HCT116 (cell line): ENCODE data around the gene SEC24D. TPM values are rescaled to one million over a fixed set of nuclear protein-coding genes. Genes with fewer than 3 reads are reported as not detected.

Experiments used
- ATAC-seq: fragments of 200-7000 bp; cut with Tn5 transposase; 2 replicates; pipeline ENCODE4 v1.9.1; 2020; ENCODE audit warnings: mild to moderate bottlenecking, moderate library complexity
- BruUV-seq: library from RNA; stranded (reverse); fragments of 400-500 nt; replicated peaks from 2 replicates; lab custom pipeline; 2021; lab: Mats Ljungman, UMichigan
- CTCF ChIA-PET: fragments of 300-600 bp; sonication (Branson Sonifier 250); formaldehyde crosslinking; loops from one replicate; lab custom pipeline; 2021; ENCODE audit warnings: antibody characterized with exemption; lab: Charles Lee
- POLR2A ChIA-PET: fragments of 300-600, 350-600 bp; sonication (Branson Sonifier 250); formaldehyde crosslinking; loops from one replicate; lab custom pipeline; 2021; ENCODE audit warnings: antibody characterized with exemption; lab: Charles Lee
- RAD21 ChIA-PET, 2 experiments: fragments of 300-600 bp; sonication (Branson Sonifier 250); formaldehyde crosslinking; loops; one replicate each; lab custom pipeline; 2023; ENCODE audit warnings: low total read pairs in 2 of 2; ENCODE audit not compliant: uncharacterized antibody in 2 of 2, unreplicated experiment in 2 of 2, low non-redundant PET in 1 of 2; lab: Charles Lee
- DNase-seq: peaks from one replicate; pipeline ENCODE4 v3.0.0-alpha.2; 2010; ENCODE audit warnings: low read depth, low spot score
- H2AFZ ChIP-seq: fragments of 200-600 bp; shearing (Covaris generic), sonication (generic); 2 replicates; pipeline ENCODE4 v1.6.1; 2017; ENCODE audit warnings: low read depth, mixed run types, mixed read lengths, antibody characterized with exemption, low read length; ENCODE audit not compliant: poor library complexity, severe bottlenecking
- H3K27ac ChIP-seq: 2 replicates; pipeline ENCODE4 v1.5.1; 2012; ENCODE audit warnings: low read depth, low read length
- H3K27me3 ChIP-seq: fragments of 200-600 bp; sonication (generic); 2 replicates; pipeline ENCODE4 v1.6.1; 2016; ENCODE audit warnings: mixed run types, low read length, mixed read lengths; ENCODE audit not compliant: insufficient read depth
- H3K36me3 ChIP-seq, 2 experiments: fragments of 200-500 bp in 1 of 2; fragments of 200-600 bp in 1 of 2; sonication (Bioruptor generic) in 1 of 2; sonication (generic) in 1 of 2; 2 replicates each; pipeline versions ENCODE4 v1.5.1 to v1.6.1; 2014 to 2016; ENCODE audit warnings: low read length in 2 of 2, inconsistent platforms in 1 of 2, mixed read lengths in 1 of 2, mixed run types in 1 of 2; ENCODE audit not compliant: insufficient read depth in 2 of 2, control insufficient read depth in 1 of 2
- H3K4me1 ChIP-seq, 2 experiments: fragments of 200-600 bp in 1 of 2; sonication (generic) in 1 of 2; 2 replicates each; pipeline versions ENCODE4 v1.5.1 to v1.6.1; 2012 to 2017; ENCODE audit warnings: low read length in 2 of 2, inconsistent platforms in 1 of 2, mild to moderate bottlenecking in 1 of 2, mixed read lengths in 1 of 2, mixed run types in 1 of 2, moderate library complexity in 1 of 2; ENCODE audit not compliant: insufficient read depth in 2 of 2, control insufficient read depth in 1 of 2
- H3K4me2 ChIP-seq: fragments of 200-600 bp; sonication (generic); 2 replicates; pipeline ENCODE4 v1.6.1; 2017; ENCODE audit warnings: mixed run types, low read length, mixed read lengths
- H3K4me3 ChIP-seq, 2 experiments: fragments of 200-600 bp in 1 of 2; sonication (generic) in 1 of 2; replicated peaks in 1 of 2; 2 replicates each; pipeline ENCODE4 v1.5.1; 2011 to 2016; ENCODE audit warnings: low read length in 2 of 2, control low read depth in 1 of 2, low read depth in 1 of 2, mild to moderate bottlenecking in 1 of 2, mixed read lengths in 1 of 2, mixed run types in 1 of 2
- H3K79me2 ChIP-seq: fragments of 200-600 bp; sonication (generic); 2 replicates; pipeline ENCODE4 v1.6.1; 2017; ENCODE audit warnings: mild to moderate bottlenecking, mixed run types, low read length, moderate library complexity, mixed read lengths; ENCODE audit not compliant: insufficient read depth
- H3K9ac ChIP-seq: fragments of 200-600 bp; sonication (generic); 2 replicates; pipeline ENCODE4 v1.6.1; 2016; ENCODE audit warnings: low read length, mixed read lengths
- H3K9me2 ChIP-seq: fragments of 200-600 bp; sonication (generic), shearing (Covaris generic); 2 replicates; pipeline ENCODE4 v1.6.1; 2017; ENCODE audit warnings: mixed run types, mild to moderate bottlenecking, moderate library complexity; ENCODE audit not compliant: insufficient read depth
- H3K9me3 ChIP-seq, 2 experiments: fragments of 200-500 bp in 1 of 2; fragments of 200-600 bp in 1 of 2; sonication (Bioruptor generic) in 1 of 2; sonication (generic) in 1 of 2; 2 replicates each; pipeline ENCODE4 v1.6.1; 2014 to 2017; ENCODE audit warnings: low read length in 2 of 2, mixed read lengths in 2 of 2, inconsistent platforms in 1 of 2, low read depth in 1 of 2, mild to moderate bottlenecking in 1 of 2, mixed run types in 1 of 2, moderate library complexity in 1 of 2; ENCODE audit not compliant: control insufficient read depth in 1 of 2, insufficient read depth in 1 of 2
- H4K20me1 ChIP-seq: fragments of 200-600 bp; sonication (generic), shearing (Covaris generic); 2 replicates; pipeline ENCODE4 v1.6.1; 2017; ENCODE audit warnings: mixed run types, mild to moderate bottlenecking, moderate library complexity; ENCODE audit not compliant: insufficient read depth
- ATF3 ChIP-seq: IDR thresholded peaks from 2 replicates; pipeline ENCODE4 v1.6.1; 2012
- CBX3 ChIP-seq: IDR thresholded peaks from 2 replicates; pipeline ENCODE4 v1.6.1; 2012; ENCODE audit warnings: low read depth
- CEBPB ChIP-seq: IDR thresholded peaks from 2 replicates; pipeline ENCODE4 v1.6.1; 2012; ENCODE audit warnings: low read depth
- EGR1 ChIP-seq: IDR thresholded peaks from 2 replicates; pipeline ENCODE4 v1.6.1; 2012; ENCODE audit warnings: low read depth
- EZH2 ChIP-seq: fragments of 200-600 bp; sonication (generic); IDR thresholded peaks from 2 replicates; pipeline ENCODE4 v1.6.1; 2017; ENCODE audit warnings: antibody characterized with exemption, mixed run types
- EZH2phosphoT487 ChIP-seq: fragments of 200-600 bp; IDR thresholded peaks from 2 replicates; pipeline ENCODE4 v1.6.1; 2018; ENCODE audit warnings: antibody characterized with exemption, borderline replicate concordance
- FOSL1 ChIP-seq: IDR thresholded peaks from 2 replicates; pipeline ENCODE4 v1.6.1; 2012; ENCODE audit warnings: low read depth
- JUND ChIP-seq: IDR thresholded peaks from 2 replicates; pipeline ENCODE4 v1.6.1; 2012
- MAX ChIP-seq: IDR thresholded peaks from 2 replicates; pipeline ENCODE4 v1.6.1; 2012
- POLR2A ChIP-seq: IDR thresholded peaks from 2 replicates; pipeline ENCODE4 v1.7.0; 2011; ENCODE audit warnings: borderline replicate concordance; ENCODE audit not compliant: insufficient read depth, insufficient read length; ENCODE audit errors: extremely low read depth
- POLR2AphosphoS5 ChIP-seq: IDR thresholded peaks from 2 replicates; pipeline ENCODE4 v1.6.1; 2011; ENCODE audit warnings: mild to moderate bottlenecking, low read depth, low read length, moderate library complexity
- RAD21 ChIP-seq: IDR thresholded peaks from 2 replicates; pipeline ENCODE4 v1.6.1; 2012; ENCODE audit warnings: low read depth, mild to moderate bottlenecking
- REST ChIP-seq: IDR thresholded peaks from 2 replicates; pipeline ENCODE4 v1.6.1; 2012; ENCODE audit warnings: low read depth
- SIN3A ChIP-seq: IDR thresholded peaks from 2 replicates; pipeline ENCODE4 v1.6.1; 2012; ENCODE audit warnings: low read depth
- SP1 ChIP-seq: IDR thresholded peaks from 2 replicates; pipeline ENCODE4 v1.6.1; 2012; ENCODE audit warnings: low read depth
- SRF ChIP-seq: IDR thresholded peaks from 2 replicates; pipeline ENCODE4 v1.6.1; 2012; ENCODE audit warnings: low read depth
- TCF7L2 ChIP-seq: IDR thresholded peaks from 2 replicates; pipeline ENCODE4 v1.7.0; 2011; ENCODE audit warnings: borderline replicate concordance, inconsistent platforms; ENCODE audit not compliant: insufficient read depth, insufficient read length; ENCODE audit errors: extremely low read depth
- YY1 ChIP-seq: IDR thresholded peaks from 2 replicates; pipeline ENCODE4 v1.6.1; 2011; ENCODE audit warnings: low read length, low read depth, moderate library complexity, mild to moderate bottlenecking; ENCODE audit not compliant: insufficient replicate concordance; ENCODE audit errors: extremely low read depth
- ZNF274 ChIP-seq: fragments of 200-500 bp; sonication (Bioruptor generic); IDR thresholded peaks from 2 replicates; pipeline ENCODE4 v1.6.1; 2014; ENCODE audit warnings: mild to moderate bottlenecking, low read depth, low read length, inconsistent platforms
- intact Hi-C: fragments of 100-400 bp; cut with micrococcal nuclease; formaldehyde crosslinking; loops from 2 replicates; pipeline ENCODE4 v1.10.0; 2022
- total RNA-seq: library from RNA; stranded (reverse); gene quantifications from one replicate; pipeline ENCODE4 v1.2.1, GENCODE V29; 2021; ENCODE audit not compliant: unreplicated experiment
- TF ChIP-seq, protein P1 (sequence below): IDR thresholded peaks from 2 replicates; pipeline ENCODE4 v1.6.1; 2011; ENCODE audit warnings: mild to moderate bottlenecking, low read length, moderate library complexity; ENCODE audit not compliant: insufficient replicate concordance; ENCODE audit errors: extremely low read depth

SEC24D gene
- total RNA-seq, 1 experiment from 2014 or later = 28.5 TPM

DNA sequence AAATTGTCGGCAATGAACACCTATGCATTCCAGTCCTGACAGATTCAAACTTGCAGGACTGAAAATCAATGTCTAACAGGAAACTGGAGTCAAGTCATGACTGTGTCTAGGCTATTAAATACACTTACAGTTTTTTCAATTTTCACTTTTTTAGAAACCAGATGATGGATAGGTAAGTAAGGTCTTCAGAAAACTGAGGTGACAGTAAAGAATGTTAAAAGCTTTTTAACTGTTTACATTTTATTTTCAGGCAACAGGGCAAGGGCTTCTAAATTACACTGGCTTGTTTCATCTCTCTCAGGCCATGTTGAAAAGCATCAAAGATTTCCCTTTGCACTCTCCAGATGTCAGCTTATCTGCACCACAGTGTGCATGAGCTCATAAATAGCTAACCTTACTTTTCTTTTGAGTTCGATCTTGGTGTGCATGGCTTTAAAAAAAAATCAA is 65.2 kb downstream of the SEC24D start:
- H3K4me1 ChIP-seq = peaks cover 6 to 10% of the 10 kb centered on the region in 2 experiments; a peak in 3 of 4 replicates
- no peaks in the 10 kb centered on the region for H3K79me2 ChIP-seq
- H3K27me3 ChIP-seq = no peaks in the 10 kb centered on the region
- H2AFZ ChIP-seq = no peak overlapping the region
- intact Hi-C loops = no loop called here
- CTCF ChIA-PET = interaction anchor here (2.0 kb wide), 1 partner anchor 94 kb away, joined by 7 read pairs; no protein-coding TSS in a partner anchor
- no peaks in the 10 kb centered on the region for H3K9me3 ChIP-seq
- H3K4me3 ChIP-seq = no peak overlapping the region
- RAD21 ChIA-PET = no interaction called here
- H4K20me1 ChIP-seq = no peaks in the 10 kb centered on the region
- TF ChIP-seq JUND = no peak
- no peak for TF ChIP-seq SP1
- no peak for TF ChIP-seq RAD21
- no peak for TF ChIP-seq POLR2A
- TF ChIP-seq MAX = no peak
- no peak for TF ChIP-seq REST
- TF ChIP-seq SRF = no peak
- TF ChIP-seq, protein P1, sequence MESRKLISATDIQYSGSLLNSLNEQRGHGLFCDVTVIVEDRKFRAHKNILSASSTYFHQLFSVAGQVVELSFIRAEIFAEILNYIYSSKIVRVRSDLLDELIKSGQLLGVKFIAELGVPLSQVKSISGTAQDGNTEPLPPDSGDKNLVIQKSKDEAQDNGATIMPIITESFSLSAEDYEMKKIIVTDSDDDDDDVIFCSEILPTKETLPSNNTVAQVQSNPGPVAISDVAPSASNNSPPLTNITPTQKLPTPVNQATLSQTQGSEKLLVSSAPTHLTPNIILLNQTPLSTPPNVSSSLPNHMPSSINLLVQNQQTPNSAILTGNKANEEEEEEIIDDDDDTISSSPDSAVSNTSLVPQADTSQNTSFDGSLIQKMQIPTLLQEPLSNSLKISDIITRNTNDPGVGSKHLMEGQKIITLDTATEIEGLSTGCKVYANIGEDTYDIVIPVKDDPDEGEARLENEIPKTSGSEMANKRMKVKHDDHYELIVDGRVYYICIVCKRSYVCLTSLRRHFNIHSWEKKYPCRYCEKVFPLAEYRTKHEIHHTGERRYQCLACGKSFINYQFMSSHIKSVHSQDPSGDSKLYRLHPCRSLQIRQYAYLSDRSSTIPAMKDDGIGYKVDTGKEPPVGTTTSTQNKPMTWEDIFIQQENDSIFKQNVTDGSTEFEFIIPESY = no peak
- no peak for TF ChIP-seq CEBPB
- no peak for TF ChIP-seq FOSL1
- no peak for TF ChIP-seq EZH2phosphoT487
- no peak for TF ChIP-seq ATF3
- TF ChIP-seq YY1 = no peak
- no peak for TF ChIP-seq ZNF274
- TF ChIP-seq EGR1 = no peak
- TF ChIP-seq POLR2AphosphoS5 = no peak
- no peak for TF ChIP-seq CBX3
- TF ChIP-seq EZH2 = no peak
- no peak for TF ChIP-seq TCF7L2
- no peak for TF ChIP-seq SIN3A
- TF ChIP-seq, all 23 proteins: peak for 0
- ATAC-seq (no peak), DNase-seq (no peak)
- Histone ChIP-seq H3K9me2 (no peaks in the 10 kb centered on the region), H3K9ac (no peak overlapping the region), H3K4me2 (no peak overlapping the region), H3K27ac (no peak overlapping the region), H3K36me3 (peaks cover 0 to 4% of the 10 kb centered on the region in 2 experiments; a peak in 1 of 4 replicates)
- POLR2A ChIA-PET = no interaction called here
- no TSS peak for BruUV-seq
